HG03095 (cell line): Measurements from ENCODE around the gene WNT3A.

Experiments
- ATAC-seq: cut with Tn5 transposase; IDR thresholded peaks from one replicate; pipeline ENCODE4 v1.9.1; 2021; ENCODE audit warnings: moderate library complexity; ENCODE audit not compliant: unreplicated experiment

The WNT3A gene

DNA sequence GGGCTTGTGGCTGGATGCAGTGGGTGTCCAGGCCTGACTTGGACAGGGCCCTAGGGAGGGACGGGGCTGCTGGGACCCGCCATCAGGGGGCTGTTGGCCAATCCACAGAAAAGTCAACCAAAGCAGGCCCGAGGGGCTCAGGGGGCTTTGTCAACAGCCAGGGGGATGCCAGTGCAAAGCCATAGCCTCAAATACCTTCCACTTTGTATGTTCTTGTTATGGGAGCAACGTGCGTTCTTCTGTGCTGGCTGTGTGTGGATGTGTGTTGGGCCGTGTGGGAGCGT is 40.3 kb downstream of the WNT3A start:
- no peak for ATAC-seq

DNA sequence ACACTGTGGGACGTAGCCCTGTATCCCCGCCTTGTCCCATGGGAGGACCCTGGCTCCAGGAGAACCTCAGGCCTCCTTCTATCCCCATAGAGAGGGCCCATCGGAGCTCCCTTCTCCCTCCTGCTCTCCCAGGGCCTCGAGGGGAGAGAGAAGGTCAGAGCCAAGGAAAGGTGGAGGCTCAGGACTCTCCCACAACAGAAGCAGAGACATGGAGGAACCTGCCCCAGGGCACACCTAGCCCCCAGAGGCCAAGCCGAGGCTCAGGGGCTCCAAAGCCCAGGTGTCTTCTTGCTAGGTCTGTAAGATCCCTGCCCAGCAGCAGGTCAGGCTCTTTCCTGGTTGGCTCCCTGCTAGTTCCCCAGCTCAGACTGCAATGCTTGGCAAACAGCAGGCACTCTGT is 41.3 kb downstream of the WNT3A start:
- ATAC-seq, result no peak

DNA sequence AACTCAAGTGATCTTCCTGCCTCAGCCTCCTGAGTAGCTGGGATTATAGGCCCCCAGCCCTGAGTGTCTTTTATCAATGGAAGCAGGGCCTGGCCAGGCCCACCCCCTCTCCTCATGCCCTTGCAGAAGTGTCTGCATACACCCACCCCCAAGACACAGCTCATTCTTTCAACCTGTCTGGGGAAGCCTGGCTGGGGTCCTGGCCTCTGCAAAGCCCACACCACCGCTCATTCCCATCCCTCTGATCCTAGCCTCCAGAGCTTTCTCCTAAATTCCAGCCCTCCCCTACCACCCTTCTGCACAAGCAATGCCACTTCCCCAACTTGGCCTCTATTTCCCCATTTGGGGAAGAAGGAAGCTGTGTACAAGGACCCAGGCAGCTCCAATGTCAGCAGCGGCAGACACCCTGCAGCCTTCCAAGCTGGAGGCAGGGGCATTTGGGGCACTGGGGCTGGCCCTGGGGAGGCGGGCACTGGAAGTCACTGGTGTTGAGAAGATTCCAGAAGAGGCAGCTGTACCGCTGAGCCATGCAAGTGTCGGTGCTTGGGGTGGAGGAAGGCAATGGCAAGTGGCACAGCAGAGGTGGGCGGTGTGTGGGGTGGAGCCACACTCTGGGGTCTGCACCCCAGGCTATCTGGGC is 42.0 kb downstream of the WNT3A start:
- no peak for ATAC-seq

DNA sequence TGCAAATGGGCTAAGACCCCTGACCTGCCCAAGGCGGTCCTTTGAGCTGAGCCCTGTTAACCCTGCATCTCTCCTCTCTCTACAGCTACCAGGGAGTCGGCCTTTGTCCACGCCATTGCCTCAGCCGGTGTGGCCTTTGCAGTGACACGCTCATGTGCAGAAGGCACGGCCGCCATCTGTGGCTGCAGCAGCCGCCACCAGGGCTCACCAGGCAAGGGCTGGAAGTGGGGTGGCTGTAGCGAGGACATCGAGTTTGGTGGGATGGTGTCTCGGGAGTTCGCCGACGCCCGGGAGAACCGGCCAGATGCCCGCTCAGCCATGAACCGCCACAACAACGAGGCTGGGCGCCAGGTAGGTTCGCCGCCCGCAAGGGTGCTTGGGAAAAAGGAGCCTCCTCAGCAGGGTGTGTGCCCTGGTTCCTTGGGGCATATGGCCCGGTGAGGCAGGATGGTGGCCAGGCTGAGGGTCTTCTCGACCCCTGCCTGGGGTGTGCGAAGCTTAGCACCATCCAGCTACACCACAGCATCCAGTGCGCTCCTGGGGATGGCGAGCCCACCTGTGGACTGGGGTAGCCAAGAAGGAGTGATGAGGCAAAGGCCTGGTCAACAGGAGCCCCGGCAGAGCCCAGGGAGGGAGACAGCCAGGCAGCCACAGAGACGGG is 43.9 kb downstream of the WNT3A start:
- no peak for ATAC-seq

DNA sequence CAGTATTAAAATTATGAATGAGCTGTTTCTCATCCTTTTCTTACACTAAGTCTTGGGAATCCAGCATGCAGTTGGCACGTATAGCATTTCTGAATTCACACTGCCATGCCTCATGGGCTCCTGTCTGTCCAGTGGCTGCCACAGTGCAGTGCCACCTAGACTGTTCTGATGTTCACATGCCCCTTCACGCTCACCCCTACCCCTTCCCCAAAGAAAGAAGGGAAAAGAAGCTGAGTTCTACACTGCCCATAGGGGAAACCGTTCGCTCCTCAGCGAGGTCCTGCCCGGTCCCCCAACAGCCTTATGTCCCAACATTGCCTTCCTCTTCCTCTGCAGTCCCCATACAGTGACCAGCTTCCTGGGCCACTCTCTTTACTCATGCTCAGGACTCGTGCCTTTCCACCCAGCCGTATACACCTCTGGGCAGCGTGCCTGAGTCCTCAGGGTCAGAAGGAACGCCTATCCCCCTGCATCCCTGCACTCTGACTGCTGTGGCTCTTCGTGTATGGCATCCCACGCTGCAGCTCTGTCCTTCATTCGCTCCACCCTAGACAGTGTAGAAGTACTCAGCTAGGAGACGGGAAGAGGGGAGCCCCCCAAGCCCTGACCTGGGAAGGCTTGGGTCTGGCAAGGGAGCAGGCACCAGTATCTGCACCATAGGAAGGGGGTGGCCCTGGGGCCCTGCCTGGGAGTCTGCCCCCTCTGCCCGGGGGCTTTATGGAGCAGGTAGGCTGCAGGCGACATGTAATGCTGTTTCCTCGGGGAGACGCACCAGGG is 51.6 kb downstream of the WNT3A start:
- no peak for ATAC-seq

DNA sequence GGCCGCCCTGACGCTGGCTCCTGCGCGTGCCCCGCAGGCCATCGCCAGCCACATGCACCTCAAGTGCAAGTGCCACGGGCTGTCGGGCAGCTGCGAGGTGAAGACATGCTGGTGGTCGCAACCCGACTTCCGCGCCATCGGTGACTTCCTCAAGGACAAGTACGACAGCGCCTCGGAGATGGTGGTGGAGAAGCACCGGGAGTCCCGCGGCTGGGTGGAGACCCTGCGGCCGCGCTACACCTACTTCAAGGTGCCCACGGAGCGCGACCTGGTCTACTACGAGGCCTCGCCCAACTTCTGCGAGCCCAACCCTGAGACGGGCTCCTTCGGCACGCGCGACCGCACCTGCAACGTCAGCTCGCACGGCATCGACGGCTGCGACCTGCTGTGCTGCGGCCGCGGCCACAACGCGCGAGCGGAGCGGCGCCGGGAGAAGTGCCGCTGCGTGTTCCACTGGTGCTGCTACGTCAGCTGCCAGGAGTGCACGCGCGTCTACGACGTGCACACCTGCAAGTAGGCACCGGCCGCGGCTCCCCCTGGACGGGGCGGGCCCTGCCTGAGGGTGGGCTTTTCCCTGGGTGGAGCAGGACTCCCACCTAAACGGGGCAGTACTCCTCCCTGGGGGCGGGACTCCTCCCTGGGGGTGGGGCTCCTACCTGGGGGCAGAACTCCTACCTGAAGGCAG is 52.3 kb downstream of the WNT3A start:
- no peak for ATAC-seq

DNA sequence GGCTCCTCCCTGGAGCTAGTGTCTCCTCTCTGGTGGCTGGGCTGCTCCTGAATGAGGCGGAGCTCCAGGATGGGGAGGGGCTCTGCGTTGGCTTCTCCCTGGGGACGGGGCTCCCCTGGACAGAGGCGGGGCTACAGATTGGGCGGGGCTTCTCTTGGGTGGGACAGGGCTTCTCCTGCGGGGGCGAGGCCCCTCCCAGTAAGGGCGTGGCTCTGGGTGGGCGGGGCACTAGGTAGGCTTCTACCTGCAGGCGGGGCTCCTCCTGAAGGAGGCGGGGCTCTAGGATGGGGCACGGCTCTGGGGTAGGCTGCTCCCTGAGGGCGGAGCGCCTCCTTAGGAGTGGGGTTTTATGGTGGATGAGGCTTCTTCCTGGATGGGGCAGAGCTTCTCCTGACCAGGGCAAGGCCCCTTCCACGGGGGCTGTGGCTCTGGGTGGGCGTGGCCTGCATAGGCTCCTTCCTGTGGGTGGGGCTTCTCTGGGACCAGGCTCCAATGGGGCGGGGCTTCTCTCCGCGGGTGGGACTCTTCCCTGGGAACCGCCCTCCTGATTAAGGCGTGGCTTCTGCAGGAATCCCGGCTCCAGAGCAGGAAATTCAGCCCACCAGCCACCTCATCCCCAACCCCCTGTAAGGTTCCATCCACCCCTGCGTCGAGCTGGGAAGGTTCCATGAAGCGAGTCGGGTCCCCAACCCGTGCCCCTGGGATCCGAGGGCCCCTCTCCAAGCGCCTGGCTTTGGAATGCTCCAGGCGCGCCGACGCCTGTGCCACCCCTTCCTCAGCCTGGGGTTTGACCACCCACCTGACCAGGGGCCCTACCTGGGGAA is 53.0 kb downstream of the WNT3A start:
- no peak for ATAC-seq

DNA sequence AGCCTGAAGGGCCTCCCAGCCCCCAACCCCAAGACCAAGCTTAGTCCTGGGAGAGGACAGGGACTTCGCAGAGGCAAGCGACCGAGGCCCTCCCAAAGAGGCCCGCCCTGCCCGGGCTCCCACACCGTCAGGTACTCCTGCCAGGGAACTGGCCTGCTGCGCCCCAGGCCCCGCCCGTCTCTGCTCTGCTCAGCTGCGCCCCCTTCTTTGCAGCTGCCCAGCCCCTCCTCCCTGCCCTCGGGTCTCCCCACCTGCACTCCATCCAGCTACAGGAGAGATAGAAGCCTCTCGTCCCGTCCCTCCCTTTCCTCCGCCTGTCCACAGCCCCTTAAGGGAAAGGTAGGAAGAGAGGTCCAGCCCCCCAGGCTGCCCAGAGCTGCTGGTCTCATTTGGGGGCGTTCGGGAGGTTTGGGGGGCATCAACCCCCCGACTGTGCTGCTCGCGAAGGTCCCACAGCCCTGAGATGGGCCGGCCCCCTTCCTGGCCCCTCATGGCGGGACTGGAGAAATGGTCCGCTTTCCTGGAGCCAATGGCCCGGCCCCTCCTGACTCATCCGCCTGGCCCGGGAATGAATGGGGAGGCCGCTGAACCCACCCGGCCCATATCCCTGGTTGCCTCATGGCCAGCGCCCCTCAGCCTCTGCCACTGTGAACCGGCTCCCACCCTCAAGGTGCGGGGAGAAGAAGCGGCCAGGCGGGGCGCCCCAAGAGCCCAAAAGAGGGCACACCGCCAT is 53.8 kb downstream of the WNT3A start:
- no peak for ATAC-seq

DNA sequence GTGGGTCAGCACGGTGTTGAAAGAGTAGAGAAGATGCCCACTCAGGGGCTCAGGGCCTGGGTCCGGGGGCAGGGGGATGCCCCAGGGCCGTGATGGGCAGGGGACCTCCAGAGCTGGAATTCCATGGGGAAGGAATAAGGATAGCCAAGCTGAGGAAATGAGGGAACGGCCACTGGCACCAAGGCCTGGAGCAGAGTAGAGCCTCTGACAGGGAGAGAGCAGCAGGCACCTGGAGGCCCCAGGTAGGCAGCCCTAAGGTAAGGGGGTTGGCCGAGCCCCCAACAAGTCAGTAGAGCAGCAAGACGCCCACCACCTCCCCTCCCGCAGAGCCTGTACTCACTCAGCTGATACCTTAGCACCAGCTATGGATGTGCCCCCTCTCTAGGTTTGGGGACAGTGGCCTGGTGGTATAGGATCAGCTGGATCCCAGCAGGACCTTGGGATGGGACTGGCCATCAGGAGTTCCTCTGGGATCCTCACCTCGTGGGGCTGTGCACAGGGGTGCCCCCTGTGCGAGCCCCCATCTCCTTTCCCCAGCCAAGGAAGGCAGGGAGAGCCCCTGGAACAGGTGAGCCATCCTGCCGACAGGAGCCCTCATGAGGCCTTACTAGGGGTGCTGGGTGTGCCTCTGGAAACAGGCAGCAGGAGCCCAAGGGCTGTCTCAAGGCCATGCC is 54.8 kb downstream of the WNT3A start:
- ATAC-seq, result no peak

DNA sequence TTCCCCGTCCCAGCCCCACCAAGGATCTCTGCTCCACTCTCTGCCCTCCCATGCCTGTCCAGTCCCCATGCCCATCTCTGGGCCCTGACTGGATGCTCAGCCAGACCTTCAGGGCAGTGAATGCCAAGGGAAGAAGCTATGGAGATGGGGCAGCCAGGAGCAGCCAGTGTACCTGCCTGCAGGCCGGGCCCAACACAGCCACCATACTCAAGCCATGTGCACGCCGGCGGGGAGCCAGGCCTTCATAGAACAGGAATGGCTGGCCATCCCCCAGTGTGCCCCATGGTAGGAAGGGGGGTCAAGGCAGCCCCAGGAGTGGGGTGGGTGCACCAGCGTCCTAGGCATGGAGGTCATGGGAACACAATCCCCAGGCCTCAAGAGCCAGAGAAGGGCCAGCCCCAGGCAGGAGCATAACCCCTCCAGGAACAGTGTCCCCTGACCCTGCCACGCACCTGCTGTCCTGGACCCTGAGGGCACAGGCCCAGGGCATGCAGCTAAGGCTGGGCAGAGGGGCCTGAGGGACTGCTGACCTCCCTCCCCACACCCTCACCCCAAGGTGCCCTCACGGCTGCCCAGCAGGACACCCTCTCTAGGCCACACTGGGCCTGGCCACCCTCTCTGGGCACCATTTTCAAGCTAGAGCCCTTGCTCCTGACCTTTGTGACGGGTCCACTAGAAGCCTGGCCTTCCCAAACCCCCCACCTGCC is 55.4 kb downstream of the WNT3A start:
- ATAC-seq, result no peak

DNA sequence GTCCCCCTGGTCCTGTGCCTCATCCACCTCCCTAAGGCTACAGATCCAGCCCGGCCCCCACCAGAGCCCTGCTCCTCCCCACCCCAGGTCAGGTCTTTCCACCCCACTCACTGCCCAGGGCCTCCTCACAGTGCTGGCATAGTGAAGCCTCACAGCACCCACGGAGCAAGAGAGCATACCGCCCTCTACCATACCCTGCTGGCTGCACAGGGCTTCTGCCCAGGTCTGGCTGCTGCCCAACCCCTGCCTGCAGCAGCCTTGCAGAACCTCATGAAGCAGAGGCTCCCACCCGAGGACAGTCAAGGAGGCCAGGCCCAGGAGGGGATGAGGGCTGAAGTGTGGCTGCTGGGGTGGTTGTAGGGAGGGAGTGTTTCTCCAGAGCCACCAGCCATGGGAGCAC is 56.0 kb downstream of the WNT3A start:
- no peak for ATAC-seq

DNA sequence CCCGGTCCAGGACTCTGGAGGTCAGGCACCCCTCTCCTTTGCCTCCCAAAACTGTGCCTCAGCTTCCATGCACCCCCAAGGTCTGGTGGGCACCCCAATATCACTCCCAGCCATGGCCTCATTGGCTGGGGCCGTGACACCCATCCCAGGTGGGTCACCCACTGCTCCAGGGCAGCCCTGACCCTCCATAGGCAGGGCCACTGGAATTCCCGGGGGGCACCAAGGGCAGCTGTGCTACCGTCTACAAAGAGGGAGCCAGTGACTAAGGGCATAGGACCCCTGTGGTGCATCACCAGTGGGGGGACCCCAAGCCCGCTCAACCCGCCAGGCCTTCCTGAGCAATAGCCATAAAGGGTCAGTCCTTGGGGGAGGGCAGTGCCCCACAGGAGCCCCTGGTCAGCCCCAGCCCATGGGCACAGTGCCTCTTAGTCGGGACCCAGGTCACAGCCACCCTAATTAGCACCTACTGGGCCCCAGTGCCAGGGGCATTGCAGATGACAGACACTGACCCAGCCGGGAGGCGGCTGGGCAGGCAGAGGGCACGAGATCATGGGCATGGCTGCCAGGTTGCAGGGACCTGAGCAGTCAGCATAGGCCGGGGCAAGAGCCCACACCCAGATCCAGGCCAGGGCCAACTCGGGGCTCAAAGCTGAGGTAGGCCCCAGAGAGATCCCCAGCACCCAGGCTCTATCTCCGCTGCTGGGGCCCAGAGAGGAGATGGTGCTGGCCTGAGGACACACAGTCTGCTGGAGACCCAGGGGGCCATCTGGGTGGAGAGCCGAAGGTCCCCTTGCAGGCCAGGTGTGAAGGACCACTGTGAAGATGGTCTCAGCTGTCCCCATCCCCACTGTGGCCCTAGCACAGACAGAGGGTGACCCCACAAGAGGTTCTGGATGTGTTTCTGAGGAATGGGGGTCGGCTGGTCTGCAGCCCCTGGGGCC is 56.7 kb downstream of the WNT3A start:
- no peak for ATAC-seq

DNA sequence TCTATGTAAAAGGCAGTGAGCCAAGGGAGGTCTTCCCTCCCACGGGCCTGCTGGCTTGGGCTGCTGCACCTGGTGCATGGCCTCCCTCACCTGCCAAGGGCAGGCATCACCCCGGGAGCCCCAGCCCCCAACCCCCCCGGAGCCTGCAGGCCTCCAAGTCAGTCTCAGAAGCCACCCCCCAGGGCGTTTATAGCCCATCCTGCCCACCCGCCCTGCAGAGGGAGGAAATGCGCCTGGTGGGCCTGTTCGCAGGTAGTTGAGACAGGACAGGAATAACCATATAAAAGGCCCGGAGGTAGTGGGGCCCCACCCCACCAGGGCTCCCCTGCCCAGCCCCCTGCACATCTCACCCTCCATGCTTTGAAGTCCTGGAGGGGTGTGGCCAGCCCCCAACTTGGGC is 57.5 kb downstream of the WNT3A start:
- ATAC-seq, result no peak

DNA sequence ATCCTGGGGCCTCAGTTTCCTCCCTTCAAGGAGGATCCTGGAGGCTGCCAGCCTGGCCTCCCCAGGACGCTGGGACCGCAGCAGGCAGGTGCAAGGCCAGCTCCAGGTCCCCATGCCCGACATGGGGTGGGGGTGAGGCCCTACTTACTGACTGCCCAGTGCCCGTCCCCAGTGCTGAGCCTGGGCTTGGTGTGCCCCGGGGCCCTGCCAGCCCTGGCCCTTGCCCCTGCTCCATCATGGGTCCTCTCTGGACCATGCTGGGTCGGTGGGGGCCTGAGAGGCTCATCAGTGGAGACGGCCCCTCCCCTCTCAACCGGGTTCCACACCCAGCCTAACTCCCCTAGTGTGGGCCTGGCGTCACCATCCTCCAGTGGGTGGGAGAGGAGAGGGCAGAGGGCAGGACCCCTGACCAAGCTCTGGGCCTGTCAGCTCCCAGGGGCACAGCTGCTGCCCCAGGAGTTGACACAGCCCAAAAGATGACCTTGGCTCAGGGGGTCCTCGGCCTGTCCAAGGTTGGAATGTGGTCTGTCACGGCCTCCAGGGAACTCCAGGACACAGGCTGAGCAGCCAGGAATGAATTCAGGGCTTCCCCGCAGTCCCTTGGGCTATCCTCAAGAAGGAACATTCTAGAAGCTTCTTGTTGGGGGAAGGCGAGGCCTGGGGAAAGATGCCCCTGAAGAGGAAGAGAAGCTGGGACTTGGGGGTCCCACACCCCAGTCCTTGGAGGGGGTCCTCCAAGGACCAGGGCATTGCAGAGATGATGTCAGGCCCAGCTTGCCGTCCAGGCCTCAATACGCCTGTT is 58.1 kb downstream of the WNT3A start:
- no peak for ATAC-seq

DNA sequence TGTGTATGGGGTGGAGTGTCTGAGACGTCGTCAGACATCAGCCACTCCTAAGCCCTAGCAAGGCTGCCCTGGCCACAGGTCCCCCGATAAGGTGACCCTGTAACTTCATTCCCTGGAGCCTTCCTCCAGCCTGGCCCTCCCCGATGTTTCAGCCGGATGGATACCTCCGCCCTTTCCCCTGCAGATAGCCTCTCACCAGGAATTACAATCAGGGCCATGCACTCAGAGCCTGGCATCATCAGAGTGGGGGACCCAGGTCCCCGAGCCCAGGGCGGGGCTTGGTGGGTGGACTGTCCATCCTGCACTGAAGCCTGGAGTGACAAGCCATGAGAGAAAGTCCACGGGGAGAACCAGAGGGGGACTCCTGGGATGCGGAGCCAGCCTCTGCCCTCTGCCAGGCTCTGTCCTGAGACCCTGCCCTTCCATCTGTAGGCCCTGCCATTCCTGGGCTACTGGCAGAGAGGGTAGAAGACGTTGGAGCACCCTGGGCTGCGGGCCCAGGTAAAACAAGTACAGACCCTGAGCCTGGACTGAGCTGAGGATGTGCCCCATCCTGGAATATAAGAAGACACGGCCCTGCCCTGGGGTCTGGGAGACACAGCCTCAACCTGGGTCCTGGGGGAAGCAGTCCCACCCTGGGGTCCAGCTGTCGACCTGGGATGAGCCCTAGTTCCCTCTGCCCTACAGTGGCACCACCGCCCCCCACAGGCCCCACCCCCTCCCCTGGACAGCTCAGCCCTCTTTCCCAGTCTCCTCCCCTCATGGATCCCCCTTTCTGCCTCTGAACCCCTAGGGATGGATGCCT is 58.9 kb downstream of the WNT3A start:
- no peak for ATAC-seq

DNA sequence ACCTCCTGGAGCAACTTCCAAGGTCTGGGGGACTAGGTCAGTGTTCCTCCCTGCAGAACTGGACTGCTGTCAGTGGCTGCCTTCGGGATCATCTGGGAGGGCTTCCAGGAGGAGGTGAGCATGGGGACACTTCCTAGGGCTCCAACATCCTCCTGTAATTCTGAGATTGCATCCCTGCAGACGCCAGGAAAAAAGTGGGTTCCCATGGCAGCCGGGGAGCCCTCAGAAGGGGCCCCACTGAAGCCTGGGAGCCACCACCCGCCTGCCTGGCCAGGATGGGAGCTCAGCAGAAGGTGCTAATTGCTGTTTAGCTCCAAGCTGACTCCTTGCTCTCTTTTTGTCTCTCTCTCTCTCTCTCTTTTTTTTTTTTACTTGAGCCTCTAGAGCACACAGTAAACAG is 59.6 kb downstream of the WNT3A start:
- ATAC-seq, result no peak
